K562 (cell line): ENCODE results near the gene KLHDC2. TPM values are rescaled to one million over a fixed set of nuclear protein-coding genes. Genes with fewer than 3 reads are reported as not detected.

Experiments used
- BDP1 ChIP-seq: IDR thresholded peaks from 3 replicates; pipeline ENCODE4 v1.6.1; 2011; ENCODE audit not compliant: insufficient read length, insufficient read depth
- ESRRA ChIP-seq: fragments of 450-650 bp; IDR thresholded peaks from 2 replicates; pipeline ENCODE4 v1.6.1; 2014; ENCODE audit warnings: low read depth, mild to moderate bottlenecking, moderate library complexity, borderline replicate concordance
- FOXK2 ChIP-seq, 2 experiments: fragments of 450-650 bp; IDR thresholded peaks in 1 of 2; conservative IDR thresholded peaks in 1 of 2; 2 replicates each; pipeline ENCODE4 v1.6.1; 2016; ENCODE audit warnings: low read depth in 2 of 2, mild to moderate bottlenecking in 1 of 2
- GABPB1 ChIP-seq: sonication (generic); formaldehyde crosslinking; IDR thresholded peaks from 2 replicates; pipeline ENCODE4 v1.8.0; 2022; ENCODE audit warnings: mild to moderate bottlenecking, missing genetic modification reagents
- KAT2B ChIP-seq: IDR thresholded peaks from one replicate; pipeline ENCODE4 v1.6.1; 2012; ENCODE audit warnings: low read depth, mild to moderate bottlenecking, control low read depth, inconsistent platforms, low read length, moderate library complexity
- MITF ChIP-seq: IDR thresholded peaks from 2 replicates; pipeline ENCODE4 v1.6.1; 2014; ENCODE audit warnings: antibody characterized with exemption
- NUFIP1 ChIP-seq: fragments of 450-650 bp; IDR thresholded peaks from 2 replicates; pipeline ENCODE4 v1.6.1; 2018; ENCODE audit not compliant: partially characterized antibody
- RBM34 ChIP-seq: fragments of 200-400 bp; formaldehyde crosslinking; IDR thresholded peaks from 2 replicates; pipeline ENCODE4 v1.6.1; 2018; ENCODE audit warnings: low read length, borderline replicate concordance; ENCODE audit not compliant: insufficient read depth
- WHSC1 ChIP-seq: IDR thresholded peaks from one replicate; pipeline ENCODE4 v1.6.1; 2012; ENCODE audit warnings: low read length, control low read depth, inconsistent platforms
- ZNF274 ChIP-seq: IDR thresholded peaks from 2 replicates; pipeline ENCODE4 v1.6.1; 2011; ENCODE audit warnings: low read depth, mild to moderate bottlenecking, low read length, moderate library complexity, borderline replicate concordance
- ZNF695 ChIP-seq: fragments of 450-650 bp; formaldehyde crosslinking; IDR thresholded peaks from 2 replicates; pipeline ENCODE4 v1.4.0; 2020; ENCODE audit warnings: mild to moderate bottlenecking, moderate library complexity
- ZNF717 ChIP-seq: fragments of 250-450 bp; sonication (Bioruptor Pico); IDR thresholded peaks from 2 replicates; pipeline ENCODE4 v1.5.0; 2021
- polyA plus RNA-seq, 8 experiments: library from polyadenylated mRNA; depleted of rRNA in 4 of 8; stranded (reverse) in 5 of 8; unstranded in 3 of 8; fragments of >200 nt; fragmentation: Nextera tagmentation in 2 of 8; fragmentation: Illumina TruSeq in 1 of 8; extraction: Ambion mirVana in 2 of 8; extraction: Trizol in 1 of 8; gene quantifications; 2 replicates each; pipeline versions ENCODE4 v1.2.1 to v1.2.3, GENCODE V29; 2011 to 2014; ENCODE audit warnings: inconsistent platforms in 1 of 8, missing spikeins in 1 of 8
- total RNA-seq, 7 experiments: library from RNA; depleted of rRNA in 6 of 7; stranded (reverse); fragments of >200 nt in 6 of 7; fragmentation: Illumina TruSeq in 2 of 7; extraction: Trizol in 2 of 7; gene quantifications; 2 replicates each; pipeline versions ENCODE4 v1.2.1 to v1.2.3, GENCODE V29; 2011 to 2021; ENCODE audit warnings: low replicate concordance in 1 of 7
- TF ChIP-seq, protein P1 (sequence below): fragments of 450-650 bp; IDR thresholded peaks from 2 replicates; pipeline ENCODE4 v1.6.1; 2016; ENCODE audit warnings: mild to moderate bottlenecking, moderate library complexity

Gene KLHDC2
- total and polyA plus RNA-seq, 9 of the 15 experiments (the other 6 are each of a cell fraction or from before 2014, with no cell fraction given), result 6.3 to 41.7 (median 20.0) TPM

- TF ChIP-seq NUFIP1, result no peak
- no peak for TF ChIP-seq ZNF695 (CRISPR knock-in tag)
- TF ChIP-seq KAT2B, result no peak
- TF ChIP-seq BDP1, result no peak
- peak; percentile 53; the same call in 1 of the 2 replicates for TF ChIP-seq GABPB1 (CRISPR knock-in tag)
- TF ChIP-seq RBM34, result no peak
- TF ChIP-seq, protein P1, sequence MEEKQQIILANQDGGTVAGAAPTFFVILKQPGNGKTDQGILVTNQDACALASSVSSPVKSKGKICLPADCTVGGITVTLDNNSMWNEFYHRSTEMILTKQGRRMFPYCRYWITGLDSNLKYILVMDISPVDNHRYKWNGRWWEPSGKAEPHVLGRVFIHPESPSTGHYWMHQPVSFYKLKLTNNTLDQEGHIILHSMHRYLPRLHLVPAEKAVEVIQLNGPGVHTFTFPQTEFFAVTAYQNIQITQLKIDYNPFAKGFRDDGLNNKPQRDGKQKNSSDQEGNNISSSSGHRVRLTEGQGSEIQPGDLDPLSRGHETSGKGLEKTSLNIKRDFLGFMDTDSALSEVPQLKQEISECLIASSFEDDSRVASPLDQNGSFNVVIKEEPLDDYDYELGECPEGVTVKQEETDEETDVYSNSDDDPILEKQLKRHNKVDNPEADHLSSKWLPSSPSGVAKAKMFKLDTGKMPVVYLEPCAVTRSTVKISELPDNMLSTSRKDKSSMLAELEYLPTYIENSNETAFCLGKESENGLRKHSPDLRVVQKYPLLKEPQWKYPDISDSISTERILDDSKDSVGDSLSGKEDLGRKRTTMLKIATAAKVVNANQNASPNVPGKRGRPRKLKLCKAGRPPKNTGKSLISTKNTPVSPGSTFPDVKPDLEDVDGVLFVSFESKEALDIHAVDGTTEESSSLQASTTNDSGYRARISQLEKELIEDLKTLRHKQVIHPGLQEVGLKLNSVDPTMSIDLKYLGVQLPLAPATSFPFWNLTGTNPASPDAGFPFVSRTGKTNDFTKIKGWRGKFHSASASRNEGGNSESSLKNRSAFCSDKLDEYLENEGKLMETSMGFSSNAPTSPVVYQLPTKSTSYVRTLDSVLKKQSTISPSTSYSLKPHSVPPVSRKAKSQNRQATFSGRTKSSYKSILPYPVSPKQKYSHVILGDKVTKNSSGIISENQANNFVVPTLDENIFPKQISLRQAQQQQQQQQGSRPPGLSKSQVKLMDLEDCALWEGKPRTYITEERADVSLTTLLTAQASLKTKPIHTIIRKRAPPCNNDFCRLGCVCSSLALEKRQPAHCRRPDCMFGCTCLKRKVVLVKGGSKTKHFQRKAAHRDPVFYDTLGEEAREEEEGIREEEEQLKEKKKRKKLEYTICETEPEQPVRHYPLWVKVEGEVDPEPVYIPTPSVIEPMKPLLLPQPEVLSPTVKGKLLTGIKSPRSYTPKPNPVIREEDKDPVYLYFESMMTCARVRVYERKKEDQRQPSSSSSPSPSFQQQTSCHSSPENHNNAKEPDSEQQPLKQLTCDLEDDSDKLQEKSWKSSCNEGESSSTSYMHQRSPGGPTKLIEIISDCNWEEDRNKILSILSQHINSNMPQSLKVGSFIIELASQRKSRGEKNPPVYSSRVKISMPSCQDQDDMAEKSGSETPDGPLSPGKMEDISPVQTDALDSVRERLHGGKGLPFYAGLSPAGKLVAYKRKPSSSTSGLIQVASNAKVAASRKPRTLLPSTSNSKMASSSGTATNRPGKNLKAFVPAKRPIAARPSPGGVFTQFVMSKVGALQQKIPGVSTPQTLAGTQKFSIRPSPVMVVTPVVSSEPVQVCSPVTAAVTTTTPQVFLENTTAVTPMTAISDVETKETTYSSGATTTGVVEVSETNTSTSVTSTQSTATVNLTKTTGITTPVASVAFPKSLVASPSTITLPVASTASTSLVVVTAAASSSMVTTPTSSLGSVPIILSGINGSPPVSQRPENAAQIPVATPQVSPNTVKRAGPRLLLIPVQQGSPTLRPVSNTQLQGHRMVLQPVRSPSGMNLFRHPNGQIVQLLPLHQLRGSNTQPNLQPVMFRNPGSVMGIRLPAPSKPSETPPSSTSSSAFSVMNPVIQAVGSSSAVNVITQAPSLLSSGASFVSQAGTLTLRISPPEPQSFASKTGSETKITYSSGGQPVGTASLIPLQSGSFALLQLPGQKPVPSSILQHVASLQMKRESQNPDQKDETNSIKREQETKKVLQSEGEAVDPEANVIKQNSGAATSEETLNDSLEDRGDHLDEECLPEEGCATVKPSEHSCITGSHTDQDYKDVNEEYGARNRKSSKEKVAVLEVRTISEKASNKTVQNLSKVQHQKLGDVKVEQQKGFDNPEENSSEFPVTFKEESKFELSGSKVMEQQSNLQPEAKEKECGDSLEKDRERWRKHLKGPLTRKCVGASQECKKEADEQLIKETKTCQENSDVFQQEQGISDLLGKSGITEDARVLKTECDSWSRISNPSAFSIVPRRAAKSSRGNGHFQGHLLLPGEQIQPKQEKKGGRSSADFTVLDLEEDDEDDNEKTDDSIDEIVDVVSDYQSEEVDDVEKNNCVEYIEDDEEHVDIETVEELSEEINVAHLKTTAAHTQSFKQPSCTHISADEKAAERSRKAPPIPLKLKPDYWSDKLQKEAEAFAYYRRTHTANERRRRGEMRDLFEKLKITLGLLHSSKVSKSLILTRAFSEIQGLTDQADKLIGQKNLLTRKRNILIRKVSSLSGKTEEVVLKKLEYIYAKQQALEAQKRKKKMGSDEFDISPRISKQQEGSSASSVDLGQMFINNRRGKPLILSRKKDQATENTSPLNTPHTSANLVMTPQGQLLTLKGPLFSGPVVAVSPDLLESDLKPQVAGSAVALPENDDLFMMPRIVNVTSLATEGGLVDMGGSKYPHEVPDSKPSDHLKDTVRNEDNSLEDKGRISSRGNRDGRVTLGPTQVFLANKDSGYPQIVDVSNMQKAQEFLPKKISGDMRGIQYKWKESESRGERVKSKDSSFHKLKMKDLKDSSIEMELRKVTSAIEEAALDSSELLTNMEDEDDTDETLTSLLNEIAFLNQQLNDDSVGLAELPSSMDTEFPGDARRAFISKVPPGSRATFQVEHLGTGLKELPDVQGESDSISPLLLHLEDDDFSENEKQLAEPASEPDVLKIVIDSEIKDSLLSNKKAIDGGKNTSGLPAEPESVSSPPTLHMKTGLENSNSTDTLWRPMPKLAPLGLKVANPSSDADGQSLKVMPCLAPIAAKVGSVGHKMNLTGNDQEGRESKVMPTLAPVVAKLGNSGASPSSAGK, result 0 out of 2 replicates have a peak, but pooled peaks have one; percentile 26
- TF ChIP-seq ZNF274, result no peak
- TF ChIP-seq ESRRA, result peak; percentile 90
- TF ChIP-seq MITF, result no peak
- TF ChIP-seq ZNF717 (CRISPR knock-in tag), result no peak
- no peak for TF ChIP-seq WHSC1
- peak in 1 of 2 experiments; percentile 14; a peak in 1 of 4 replicates for TF ChIP-seq FOXK2 (conservative IDR thresholded peaks at IDR 0.05 in 1 of 2, IDR thresholded peaks at IDR 0.05 in 1 of 2; ENCODE audit: low read depth in 2 of 2)
Measured at GRCh38 chr14:49768301-49769121, 558 bp downstream of the KLHDC2 start (continued).
